HG03108 (cell line): Measurements from ENCODE around the gene DBN1.
"Not testable (repeated sequence)": the region's sequence is repeated elsewhere in the genome, so short reads cannot be mapped to it uniquely, and the experiment has no call there.

Experiments used
- ATAC-seq: cut with Tn5 transposase; IDR thresholded peaks from one replicate; pipeline ENCODE4 v1.9.1; 2021; ENCODE audit warnings: moderate library complexity; ENCODE audit not compliant: unreplicated experiment

DBN1 gene

GRCh38 chr5:177491983-177492746 is 18.7 kb upstream of the DBN1 start:
- no peak for ATAC-seq

- ATAC-seq = no peak
Observed at GRCh38 chr5:177491429-177491945, 18.1 kb upstream of the DBN1 start.

- ATAC-seq = no peak
Observed at GRCh38 chr5:177490992-177491391, 17.6 kb upstream of the DBN1 start.

GRCh38 chr5:177490311-177490991 is 17.0 kb upstream of the DBN1 start:
- ATAC-seq = no peak

- no peak for ATAC-seq
Observed at GRCh38 chr5:177489119-177489716, 15.8 kb upstream of the DBN1 start.

GRCh38 chr5:177487975-177488374 is 14.5 kb upstream of the DBN1 start:
- ATAC-seq = no peak

GRCh38 chr5:177487144-177487543 is 13.7 kb upstream of the DBN1 start:
- ATAC-seq = no peak

- no peak for ATAC-seq
Observed at GRCh38 chr5:177486256-177486655, 12.8 kb upstream of the DBN1 start.

- ATAC-seq = not testable (repeated sequence)
Observed at GRCh38 chr5:177485753-177486152, 12.3 kb upstream of the DBN1 start.

- no peak for ATAC-seq
Observed at GRCh38 chr5:177484902-177485549, 11.6 kb upstream of the DBN1 start.

- ATAC-seq = no peak
Observed at GRCh38 chr5:177483994-177484901, 10.8 kb upstream of the DBN1 start.

- ATAC-seq = no peak
Observed at GRCh38 chr5:177483042-177483441, 9.6 kb upstream of the DBN1 start.

- ATAC-seq = no peak
Observed at GRCh38 chr5:177482359-177482795, 8.9 kb upstream of the DBN1 start.

GRCh38 chr5:177479774-177480173 is 6.3 kb upstream of the DBN1 start:
- ATAC-seq = no peak

GRCh38 chr5:177478711-177479646 is 5.5 kb upstream of the DBN1 start:
- ATAC-seq = no peak

- ATAC-seq = no peak
Observed at GRCh38 chr5:177477701-177478477, 4.5 kb upstream of the DBN1 start.

GRCh38 chr5:177476531-177477233 is 3.2 kb upstream of the DBN1 start:
- no peak for ATAC-seq
